ENCODE results near the gene ENKD1.

ENKD1 gene

GRCh38 chr16:67661886-67662652 is 4.5 kb downstream of the ENKD1 start:
- no peak for DNase-seq

GRCh38 chr16:67661101-67661761 is 5.3 kb downstream of the ENKD1 start:
- peak; percentile 34 for DNase-seq

- peak; percentile 99 for DNase-seq
Observed at GRCh38 chr16:67660564-67661028, 6.0 kb downstream of the ENKD1 start, which contains the start of gene PARD6A. Gene PARD6A, plus strand, starts transcription at chr16:67660960. Its CDS starts 79 bp downstream, at chr16:67661039.

GRCh38 chr16:67659675-67660563 is 6.6 kb downstream of the ENKD1 start, which contains the start of gene ACD:
Gene ACD, minus strand, starts transcription at chr16:67660260. Its CDS starts 40 bp downstream, at chr16:67660220.
- peak; percentile 96 for DNase-seq

- no peak for DNase-seq
Observed at GRCh38 chr16:67658849-67659674, 7.5 kb downstream of the ENKD1 start.

GRCh38 chr16:67657751-67658518 is 8.6 kb downstream of the ENKD1 start:
- DNase-seq, result no peak

- no peak for DNase-seq
Observed at GRCh38 chr16:67657017-67657608, 9.4 kb downstream of the ENKD1 start.

GRCh38 chr16:67656344-67657016 is 10.1 kb downstream of the ENKD1 start:
- no peak for DNase-seq

- DNase-seq, result no peak
Observed at GRCh38 chr16:67655363-67655762, 11.2 kb downstream of the ENKD1 start.

- no peak for DNase-seq
Observed at GRCh38 chr16:67654403-67654911, 12.1 kb downstream of the ENKD1 start.

GRCh38 chr16:67653789-67654402 is 12.7 kb downstream of the ENKD1 start:
- DNase-seq, result no peak

- DNase-seq, result no peak
Observed at GRCh38 chr16:67653128-67653788, 13.3 kb downstream of the ENKD1 start.

- no peak for DNase-seq
Observed at GRCh38 chr16:67652578-67653127, 13.9 kb downstream of the ENKD1 start.

GRCh38 chr16:67651847-67652246 is 14.7 kb downstream of the ENKD1 start:
- no peak for DNase-seq

GRCh38 chr16:67651039-67651438 is 15.5 kb downstream of the ENKD1 start:
- no peak for DNase-seq

- DNase-seq, result no peak
Observed at GRCh38 chr16:67650023-67650422, 16.5 kb downstream of the ENKD1 start.

GRCh38 chr16:67649494-67649931 is 17.0 kb downstream of the ENKD1 start:
- no peak for DNase-seq

GRCh38 chr16:67648764-67649407 is 17.7 kb downstream of the ENKD1 start:
- no peak for DNase-seq
